Epithelial cell of proximal tubule (primary cell): ENCODE data around the gene IL15RA. TPM values are rescaled to one million over a fixed set of nuclear protein-coding genes. Genes with fewer than 3 reads are reported as not detected.

Experiments
- DNase-seq: peaks from one replicate; pipeline ENCODE4 v3.0.0-alpha.2; 2011; ENCODE audit warnings: low read depth
- H3K4me3 ChIP-seq: 2 replicates; pipeline ENCODE4 v1.5.1; 2011; ENCODE audit warnings: low read depth, mild to moderate bottlenecking, low read length
- total RNA-seq: library from RNA; depleted of rRNA; stranded (reverse); fragments of >200 nt; gene quantifications from 2 replicates; pipeline ENCODE4 v1.2.3, GENCODE V29; 2015
- TF ChIP-seq, protein P1 (sequence below): conservative IDR thresholded peaks from 2 replicates; pipeline ENCODE4 v1.5.1; 2012; ENCODE audit warnings: low read depth, mild to moderate bottlenecking, low read length

The IL15RA gene
- total RNA-seq, 1 donor from 2014 or later: 12.5 TPM

DNA sequence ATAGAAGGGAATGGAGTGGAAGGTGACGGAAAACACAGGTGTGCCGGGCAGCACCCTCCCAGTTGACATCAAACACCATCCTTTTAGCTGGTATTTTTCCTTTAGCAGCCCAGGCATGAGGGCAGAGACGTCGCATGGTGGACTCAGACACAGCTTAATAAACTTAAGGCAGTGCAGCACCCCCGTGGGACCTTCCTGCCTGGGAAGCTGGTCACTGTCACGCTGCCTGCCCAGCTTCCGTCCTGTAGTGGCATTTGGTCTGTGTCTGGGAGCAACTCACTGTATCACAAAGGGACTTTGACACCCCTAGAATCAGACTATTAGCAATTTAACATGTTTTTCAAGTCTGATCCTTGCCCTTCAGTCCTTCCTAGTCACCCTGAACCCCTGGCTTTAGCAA lies 35.8 kb downstream of the IL15RA start:
- TF ChIP-seq, protein P1, sequence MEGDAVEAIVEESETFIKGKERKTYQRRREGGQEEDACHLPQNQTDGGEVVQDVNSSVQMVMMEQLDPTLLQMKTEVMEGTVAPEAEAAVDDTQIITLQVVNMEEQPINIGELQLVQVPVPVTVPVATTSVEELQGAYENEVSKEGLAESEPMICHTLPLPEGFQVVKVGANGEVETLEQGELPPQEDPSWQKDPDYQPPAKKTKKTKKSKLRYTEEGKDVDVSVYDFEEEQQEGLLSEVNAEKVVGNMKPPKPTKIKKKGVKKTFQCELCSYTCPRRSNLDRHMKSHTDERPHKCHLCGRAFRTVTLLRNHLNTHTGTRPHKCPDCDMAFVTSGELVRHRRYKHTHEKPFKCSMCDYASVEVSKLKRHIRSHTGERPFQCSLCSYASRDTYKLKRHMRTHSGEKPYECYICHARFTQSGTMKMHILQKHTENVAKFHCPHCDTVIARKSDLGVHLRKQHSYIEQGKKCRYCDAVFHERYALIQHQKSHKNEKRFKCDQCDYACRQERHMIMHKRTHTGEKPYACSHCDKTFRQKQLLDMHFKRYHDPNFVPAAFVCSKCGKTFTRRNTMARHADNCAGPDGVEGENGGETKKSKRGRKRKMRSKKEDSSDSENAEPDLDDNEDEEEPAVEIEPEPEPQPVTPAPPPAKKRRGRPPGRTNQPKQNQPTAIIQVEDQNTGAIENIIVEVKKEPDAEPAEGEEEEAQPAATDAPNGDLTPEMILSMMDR: no peak
- H3K4me3 ChIP-seq: no peak overlapping the region
- no peak for DNase-seq

DNA sequence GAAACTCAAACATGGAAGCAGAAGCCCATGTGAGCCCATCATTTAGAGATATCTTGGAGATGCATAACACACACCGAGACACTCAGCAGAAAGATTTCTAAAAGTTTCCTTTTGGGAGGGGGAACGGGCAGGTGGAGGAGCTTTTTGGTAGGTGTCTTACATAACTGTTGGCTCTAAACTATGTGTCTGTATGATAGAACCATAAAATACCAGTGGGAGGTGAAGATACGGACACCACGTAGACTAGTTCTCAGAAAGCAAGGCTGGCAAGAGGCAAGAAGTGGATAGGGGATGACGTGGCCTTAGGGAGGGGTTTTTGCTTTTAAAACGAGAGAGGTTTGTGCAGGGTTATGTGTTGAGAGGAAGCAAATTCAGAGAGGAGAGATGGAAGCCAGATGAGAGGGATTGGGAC lies 36.5 kb downstream of the IL15RA start:
- DNase-seq: no peak
- H3K4me3 ChIP-seq: no peak overlapping the region
- TF ChIP-seq, protein P1: no peak

DNA sequence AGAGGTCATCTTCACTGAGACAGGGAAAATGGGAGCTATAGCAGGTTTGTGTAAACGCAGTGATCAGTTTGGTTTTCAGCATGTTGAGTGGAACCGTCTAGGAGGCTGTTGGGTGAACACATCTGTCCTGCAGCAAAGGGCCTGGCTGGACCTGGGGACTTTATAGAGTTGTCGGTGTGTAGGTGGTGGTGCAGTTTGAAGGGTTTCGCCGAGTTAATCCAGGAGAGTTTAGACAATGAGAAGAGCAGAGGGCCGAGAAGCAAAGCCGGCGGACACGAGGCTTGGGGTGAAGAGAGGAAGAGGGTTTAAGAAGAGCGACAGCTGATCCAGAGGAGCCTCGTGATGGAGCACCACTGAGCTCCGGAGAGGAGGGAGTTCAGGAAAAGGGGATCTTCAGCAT lies 39.1 kb downstream of the IL15RA start:
- TF ChIP-seq, protein P1: no peak
- no peak for DNase-seq
- H3K4me3 ChIP-seq: no peak overlapping the region

DNA sequence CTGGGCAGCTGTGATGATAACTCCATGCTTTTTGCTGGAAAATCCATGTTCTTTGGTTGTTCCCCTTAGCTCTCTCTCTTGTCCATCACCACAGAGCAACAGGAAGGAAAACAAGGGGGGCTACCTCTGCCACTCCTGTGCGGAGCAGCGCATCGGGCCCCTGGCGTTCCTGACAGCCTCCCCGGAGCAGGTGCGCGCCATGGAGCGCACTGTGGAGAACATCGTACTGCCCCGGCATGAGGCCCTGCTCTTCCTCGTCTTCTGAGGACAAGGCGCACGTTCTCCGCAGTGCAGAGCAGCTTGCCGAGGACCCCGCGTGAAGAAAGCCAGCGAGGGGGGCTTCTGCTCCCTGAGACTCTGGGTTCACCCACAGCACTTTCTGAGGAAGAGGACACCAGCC lies 40.3 kb downstream of the IL15RA start:
- DNase-seq: no peak
- TF ChIP-seq, protein P1: no peak
- no peak overlapping the region for H3K4me3 ChIP-seq

DNA sequence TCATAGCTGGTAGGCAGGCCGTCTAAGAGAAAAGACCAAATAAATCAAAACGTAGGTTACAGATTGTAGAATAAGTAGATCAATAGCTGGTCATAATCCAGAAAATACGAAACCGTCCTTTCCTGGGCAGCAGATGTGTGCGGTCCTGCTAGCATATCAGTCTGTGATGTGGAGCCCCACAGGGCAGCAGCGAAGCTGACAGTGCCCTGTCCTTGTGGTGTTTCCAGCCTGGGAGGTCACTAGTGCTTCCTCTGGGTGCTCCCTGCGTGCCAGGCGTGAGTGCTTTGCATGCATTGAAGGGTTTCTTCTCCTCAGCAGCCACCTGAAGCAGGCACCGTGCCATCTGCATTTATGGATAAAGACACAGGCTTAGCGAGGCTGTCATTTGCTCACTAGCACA lies 41.7 kb downstream of the IL15RA start:
- no peak overlapping the region for H3K4me3 ChIP-seq
- no peak for DNase-seq
- TF ChIP-seq, protein P1: no peak

DNA sequence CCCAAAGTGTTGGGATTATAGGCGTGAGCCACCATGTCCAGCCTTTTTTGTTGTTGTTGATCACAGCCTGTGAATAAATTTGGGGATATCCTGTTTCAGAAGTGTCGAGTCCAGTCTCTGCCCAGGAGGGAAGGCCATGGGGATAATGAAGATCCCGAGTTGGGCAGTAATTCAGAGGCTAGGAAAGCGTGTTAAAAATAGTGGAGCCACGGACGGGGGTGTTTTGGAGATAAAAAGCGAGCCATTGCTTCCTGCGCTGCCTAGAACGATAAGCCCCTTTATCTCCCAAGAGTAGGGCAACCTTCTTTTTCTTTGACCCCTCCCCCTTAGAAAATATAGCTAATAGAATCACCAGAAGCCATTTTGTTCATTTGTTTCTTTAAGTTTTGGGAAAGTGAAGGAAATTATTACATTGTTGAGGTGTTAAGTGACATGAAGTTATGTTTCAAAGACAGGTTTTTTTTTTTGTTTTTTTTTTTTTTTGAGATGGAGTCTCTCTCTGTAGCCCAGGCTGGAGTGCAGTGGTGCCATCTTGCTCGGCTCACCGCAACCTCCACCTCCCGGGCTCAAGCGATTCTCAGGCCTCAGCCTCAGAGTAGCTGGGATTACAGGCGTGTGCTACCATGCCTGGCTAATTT lies 43.3 kb downstream of the IL15RA start:
- no peak overlapping the region for H3K4me3 ChIP-seq
- TF ChIP-seq, protein P1: no peak
- DNase-seq: no peak

DNA sequence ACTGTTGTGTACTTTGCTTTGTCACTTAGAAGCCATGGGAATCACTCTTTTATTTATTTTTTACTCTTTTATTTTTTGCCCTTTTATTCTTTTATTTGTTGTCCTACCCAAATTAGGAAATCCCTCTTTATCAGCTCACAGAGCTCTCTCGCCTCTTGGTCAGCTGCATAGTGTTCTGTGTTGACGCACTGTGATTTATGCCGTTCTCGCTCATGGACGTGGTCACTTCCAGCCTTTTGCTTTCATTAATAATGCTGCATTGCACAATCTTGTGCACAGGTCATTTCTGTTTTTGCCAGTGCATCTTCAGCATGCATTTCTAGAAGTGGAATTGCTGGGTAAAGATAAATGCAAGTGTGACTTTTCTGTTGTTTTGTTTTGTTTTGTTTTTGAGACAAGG lies 45.0 kb downstream of the IL15RA start:
- TF ChIP-seq, protein P1: no peak
- no peak for DNase-seq
- no peak overlapping the region for H3K4me3 ChIP-seq
